ENCODE data around the gene ABCA10.

DNA sequence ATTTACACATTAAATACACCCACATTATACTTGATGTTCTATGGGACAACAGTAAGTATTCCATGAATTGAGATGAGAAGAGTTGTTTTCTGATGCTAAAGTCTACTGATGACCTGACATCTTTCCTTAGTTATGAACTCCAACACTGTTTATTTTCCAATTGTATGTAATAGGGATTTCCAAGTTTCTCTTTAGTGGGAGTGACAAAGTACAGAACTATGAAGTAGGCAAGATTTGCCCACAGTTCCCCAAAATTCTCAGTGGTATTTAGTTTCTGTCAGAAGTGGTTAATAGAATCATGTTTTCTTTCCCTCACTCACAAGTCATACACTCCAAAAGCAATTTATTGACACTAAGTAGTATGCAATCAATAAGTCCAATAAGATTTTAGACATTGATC lies 64.4 kb downstream of the ABCA10 start:
- no peak for TF ChIP-seq EZH2 (IDR thresholded peaks at IDR 0.05; ENCODE audit: low read depth)
- TF ChIP-seq, protein P1, sequence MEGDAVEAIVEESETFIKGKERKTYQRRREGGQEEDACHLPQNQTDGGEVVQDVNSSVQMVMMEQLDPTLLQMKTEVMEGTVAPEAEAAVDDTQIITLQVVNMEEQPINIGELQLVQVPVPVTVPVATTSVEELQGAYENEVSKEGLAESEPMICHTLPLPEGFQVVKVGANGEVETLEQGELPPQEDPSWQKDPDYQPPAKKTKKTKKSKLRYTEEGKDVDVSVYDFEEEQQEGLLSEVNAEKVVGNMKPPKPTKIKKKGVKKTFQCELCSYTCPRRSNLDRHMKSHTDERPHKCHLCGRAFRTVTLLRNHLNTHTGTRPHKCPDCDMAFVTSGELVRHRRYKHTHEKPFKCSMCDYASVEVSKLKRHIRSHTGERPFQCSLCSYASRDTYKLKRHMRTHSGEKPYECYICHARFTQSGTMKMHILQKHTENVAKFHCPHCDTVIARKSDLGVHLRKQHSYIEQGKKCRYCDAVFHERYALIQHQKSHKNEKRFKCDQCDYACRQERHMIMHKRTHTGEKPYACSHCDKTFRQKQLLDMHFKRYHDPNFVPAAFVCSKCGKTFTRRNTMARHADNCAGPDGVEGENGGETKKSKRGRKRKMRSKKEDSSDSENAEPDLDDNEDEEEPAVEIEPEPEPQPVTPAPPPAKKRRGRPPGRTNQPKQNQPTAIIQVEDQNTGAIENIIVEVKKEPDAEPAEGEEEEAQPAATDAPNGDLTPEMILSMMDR (conservative IDR thresholded peaks at IDR 0.05) = no peak
